NCI-H774 (cell line): Measurements from ENCODE around the gene DUSP5.
A peak's percentile ranks its signal among the peaks of the same experiment; 100 is the strongest.

ENCODE experiments used
- DNase-seq: peaks from one replicate; lab custom pipeline; 2025; lab: John Stamatoyannopoulos, UW

The DUSP5 gene

DNA sequence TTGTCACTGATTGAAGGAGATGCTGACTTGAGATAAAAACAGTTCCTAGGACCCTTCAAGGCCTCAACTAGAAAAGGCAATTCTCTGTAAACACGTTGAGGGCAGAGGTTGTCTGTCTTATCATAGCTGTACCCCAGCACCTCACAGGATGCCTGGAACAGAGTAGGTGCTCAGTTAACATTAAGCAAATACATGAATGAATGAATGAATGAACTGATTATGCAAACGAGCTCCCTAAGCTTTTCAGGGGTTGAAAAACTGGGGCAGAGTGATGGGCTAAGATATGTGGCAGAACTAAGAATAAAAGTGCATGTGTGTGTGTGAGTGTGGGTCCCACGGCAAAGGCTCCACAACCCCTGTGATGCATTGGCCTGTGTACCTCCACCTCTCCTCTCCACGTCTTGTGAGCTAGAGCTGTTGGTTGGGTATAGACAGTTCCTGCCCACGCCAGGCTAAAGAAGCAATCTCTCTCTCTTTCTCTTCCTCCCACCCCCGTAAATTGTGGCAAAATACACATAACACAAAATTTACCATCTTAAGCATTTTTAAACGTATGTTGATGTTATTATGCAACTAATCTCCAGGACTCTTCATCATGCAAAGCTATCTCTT is 48.9 kb downstream of the DUSP5 start:
- DNase-seq: no peak

DNA sequence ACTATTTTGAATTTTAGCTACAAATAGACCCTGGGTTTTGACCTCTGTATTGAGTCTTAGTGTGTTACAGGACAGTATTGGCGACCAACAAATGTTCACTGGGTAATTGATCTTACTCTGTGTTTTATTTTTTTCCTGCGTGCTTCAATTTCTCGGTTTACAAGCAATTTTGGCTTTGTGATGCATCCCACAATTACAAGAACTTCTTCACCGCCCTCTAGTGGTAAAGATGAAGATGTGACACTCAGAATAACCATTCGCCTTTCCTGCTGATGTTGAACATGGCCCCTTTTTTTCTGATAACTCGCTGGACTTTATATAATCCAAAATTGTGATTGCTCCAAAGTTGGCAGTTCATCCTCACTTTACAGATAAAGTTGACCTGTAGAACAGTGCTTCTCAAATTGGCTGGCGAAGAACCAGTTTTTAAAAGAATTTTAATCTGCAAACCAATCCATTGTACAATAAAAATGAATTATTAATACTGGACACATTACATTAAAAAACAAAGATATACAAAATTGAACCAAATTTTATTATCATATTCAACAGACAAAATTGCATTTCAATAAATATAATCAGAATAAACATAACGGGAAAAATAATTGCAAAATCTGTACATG is 49.5 kb downstream of the DUSP5 start:
- DNase-seq: peak; percentile 14

DNA sequence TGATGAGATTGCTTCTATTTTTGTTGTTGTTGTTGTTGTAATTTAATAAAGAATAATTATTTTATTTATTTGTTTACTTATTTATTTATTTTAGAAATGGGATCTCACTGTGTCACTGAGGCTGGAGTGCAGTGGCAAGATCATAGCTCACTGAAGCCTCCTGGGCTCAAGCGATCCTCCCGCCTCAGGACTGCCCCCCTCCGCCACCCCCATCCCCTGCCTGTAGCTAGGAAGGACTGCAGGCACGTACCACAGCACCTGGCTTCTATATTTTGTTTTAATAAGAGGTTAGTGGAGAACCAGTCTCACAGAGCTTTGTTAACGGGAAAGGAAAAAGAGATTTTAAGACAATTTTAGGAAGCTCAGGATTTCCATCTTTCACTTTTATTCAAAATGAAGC is 50.3 kb downstream of the DUSP5 start:
- DNase-seq: no peak

DNA sequence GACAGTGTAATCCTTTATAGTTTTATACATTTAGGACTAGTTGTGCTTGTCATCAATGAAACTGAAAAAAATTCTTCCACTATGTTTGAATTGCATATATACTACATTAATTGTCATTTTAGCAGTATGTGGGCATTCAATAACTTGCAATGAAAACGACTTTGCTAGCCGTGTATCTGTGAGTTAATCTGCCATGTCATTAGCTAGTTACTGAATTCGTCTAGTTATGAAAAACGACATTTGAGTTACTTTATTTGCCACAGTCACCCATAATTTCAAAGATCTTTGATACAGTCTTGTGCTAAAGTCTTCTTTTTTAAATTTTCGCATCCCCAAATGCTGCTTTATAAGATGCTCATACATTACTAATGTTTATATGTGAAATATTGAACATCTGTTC is 51.5 kb downstream of the DUSP5 start:
- DNase-seq: no peak

DNA sequence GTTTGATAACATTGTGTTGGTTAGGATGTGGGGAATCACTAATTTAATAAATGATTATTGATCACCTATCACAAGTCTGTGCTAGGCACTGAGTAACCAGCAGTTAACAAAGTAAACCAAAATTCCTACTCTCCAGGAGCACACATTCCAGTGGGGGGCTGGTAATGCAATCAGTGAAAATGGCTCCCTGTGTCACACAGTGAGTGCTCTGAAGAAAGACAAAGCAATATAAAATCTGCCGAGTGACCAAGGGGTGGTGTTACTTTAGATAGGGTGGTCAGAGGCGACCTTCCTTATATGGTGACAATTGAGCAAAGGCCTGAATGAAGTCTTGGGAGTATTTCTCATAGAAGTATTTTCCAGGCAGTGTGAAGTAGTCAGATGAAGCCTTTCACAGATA is 56.2 kb downstream of the DUSP5 start:
- no peak for DNase-seq

DNA sequence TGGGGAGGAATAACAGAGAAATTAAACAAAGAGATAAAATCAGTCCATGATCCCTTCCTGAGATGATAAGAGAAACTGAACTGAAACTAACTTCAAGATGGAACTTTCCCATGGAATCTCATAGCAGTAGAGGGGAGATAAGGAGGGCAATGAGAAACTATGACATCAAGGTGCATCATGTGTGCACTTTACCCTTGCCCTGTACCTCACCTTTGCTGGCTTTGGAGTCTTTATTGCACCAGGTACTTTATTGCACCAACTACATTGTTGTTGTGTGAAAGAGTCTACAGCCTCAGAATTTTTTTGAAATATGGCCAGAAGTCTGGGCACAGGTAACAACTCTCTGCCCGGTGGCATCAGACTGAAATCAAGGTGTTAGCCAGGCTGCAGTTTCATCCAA is 58.6 kb downstream of the DUSP5 start:
- DNase-seq: no peak

DNA sequence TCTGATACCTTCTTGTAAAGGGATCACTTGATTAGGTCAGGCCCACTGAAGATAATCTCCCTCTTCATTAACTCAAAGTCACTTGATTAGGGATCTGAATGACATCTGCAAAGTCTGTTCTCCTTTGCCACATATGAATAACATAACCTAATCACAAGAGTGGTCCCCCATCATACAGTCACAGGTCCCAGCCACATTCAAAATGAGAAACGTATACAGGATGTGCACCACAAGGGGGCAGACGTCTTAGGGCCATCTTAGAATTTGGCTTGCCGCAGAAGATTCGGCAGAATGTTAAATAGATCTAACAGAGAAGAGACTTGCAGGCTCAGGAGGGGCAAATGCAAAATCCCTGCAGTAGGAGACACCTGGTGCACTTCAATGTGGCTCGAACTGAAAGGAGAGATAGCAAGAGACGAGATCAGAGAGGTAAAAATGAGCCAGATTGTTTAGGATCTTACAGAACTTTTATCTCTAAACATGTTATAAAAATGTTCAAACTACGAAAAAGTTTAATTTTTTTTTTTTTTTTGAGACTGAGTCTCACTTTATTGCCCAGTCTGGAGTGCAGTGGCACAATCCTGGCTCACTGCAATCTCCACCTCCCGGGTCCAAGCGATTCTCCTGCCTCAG is 59.4 kb downstream of the DUSP5 start:
- no peak for DNase-seq

DNA sequence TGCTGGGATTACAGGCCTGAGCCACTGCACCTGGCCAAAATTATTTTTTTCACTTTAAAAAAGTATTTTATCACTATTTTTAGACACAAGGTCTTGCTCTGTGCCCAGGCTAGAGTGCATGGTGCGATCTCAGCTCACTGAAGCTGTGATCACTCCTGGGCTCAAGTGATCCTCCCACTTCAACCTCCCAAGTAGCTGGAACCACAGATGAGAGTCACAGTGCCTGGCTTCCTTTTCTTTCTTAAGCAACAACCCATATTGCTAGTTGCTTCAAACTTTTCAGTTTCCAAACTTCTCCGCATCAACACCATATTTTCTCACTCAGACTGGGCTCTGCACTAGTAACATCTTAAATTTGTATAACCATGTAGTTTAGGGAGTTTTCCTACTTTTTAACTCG is 60.3 kb downstream of the DUSP5 start:
- DNase-seq: no peak

DNA sequence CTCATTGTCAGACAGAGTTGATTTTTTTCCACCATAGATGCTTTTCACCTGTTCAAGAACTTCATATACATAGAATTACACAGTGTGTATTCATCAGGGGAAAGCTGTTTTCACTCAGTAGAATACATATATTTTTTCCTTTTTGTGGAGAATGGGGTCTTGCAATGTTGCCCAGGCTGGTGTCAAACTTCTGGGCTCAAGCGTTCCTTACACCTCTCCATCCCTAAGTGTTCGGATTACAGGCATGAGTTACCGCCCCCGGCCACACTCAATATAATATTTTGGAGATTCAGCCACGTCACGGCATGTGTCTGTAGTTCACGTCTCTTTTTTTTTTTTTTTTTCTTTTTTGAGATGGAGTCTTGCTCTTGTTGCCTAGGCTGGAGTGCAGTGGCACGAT is 62.3 kb downstream of the DUSP5 start:
- DNase-seq: no peak
